Stimulated activated CD8-positive, alpha-beta memory T cell treated with anti-CD3 and anti-CD28 coated beads, Interleukin-15, amount 100 ng/mL, for 48 hours (primary cell): Measurements from ENCODE around the gene MED9.

Experiments used
- DNase-seq, 2 donors: peaks; one replicate each; pipeline ENCODE4 v3.0.0-alpha.2; 2020; ENCODE audit warnings: low read depth in 2 of 2

The MED9 gene

GRCh38 chr17:17504341-17505140 lies 27.7 kb downstream of the MED9 start:
- no peak for DNase-seq

GRCh38 chr17:17505151-17505550 lies 28.4 kb downstream of the MED9 start:
- no peak for DNase-seq

DNA sequence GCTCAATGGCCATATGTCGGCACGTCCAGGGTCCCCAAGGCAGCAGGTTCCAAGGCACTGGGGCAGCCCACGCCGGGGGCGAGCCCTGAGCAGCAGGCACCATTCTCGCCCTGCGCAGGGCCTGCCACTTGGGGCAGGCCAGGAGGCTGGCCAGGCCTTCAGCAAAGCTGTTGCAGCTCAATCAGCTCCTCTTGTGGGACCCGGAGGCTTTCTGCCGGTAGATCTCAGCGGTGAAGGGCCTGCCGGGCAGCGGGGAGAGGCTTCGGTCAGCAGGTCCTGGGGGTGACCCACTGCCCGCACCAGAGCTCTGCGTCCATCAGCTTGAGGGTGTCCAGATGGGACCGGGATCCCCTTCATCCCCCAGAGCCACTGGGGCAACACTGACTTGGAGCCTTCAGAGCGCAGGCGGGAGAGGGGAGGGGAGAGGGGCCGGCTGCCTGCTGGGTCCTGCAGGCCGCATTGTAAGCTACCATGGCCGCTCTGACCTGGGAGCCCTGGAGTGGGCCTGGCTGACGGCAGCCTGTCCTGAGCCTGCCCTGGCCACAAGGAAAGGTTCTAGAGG lies 28.9 kb downstream of the MED9 start:
- DNase-seq: no peak

GRCh38 chr17:17506181-17506741 lies 29.5 kb downstream of the MED9 start:
- no peak for DNase-seq

GRCh38 chr17:17506893-17507464 lies 30.2 kb downstream of the MED9 start:
- no peak for DNase-seq

- no peak for DNase-seq
Measured at GRCh38 chr17:17507465-17508011, 30.7 kb downstream of the MED9 start.

- DNase-seq: no peak
Measured at GRCh38 chr17:17508019-17508535, 31.3 kb downstream of the MED9 start.

- DNase-seq: no peak
Measured at GRCh38 chr17:17508646-17509591, 32.1 kb downstream of the MED9 start.

- DNase-seq: no peak
Measured at GRCh38 chr17:17509601-17510425, 33.0 kb downstream of the MED9 start.

DNA sequence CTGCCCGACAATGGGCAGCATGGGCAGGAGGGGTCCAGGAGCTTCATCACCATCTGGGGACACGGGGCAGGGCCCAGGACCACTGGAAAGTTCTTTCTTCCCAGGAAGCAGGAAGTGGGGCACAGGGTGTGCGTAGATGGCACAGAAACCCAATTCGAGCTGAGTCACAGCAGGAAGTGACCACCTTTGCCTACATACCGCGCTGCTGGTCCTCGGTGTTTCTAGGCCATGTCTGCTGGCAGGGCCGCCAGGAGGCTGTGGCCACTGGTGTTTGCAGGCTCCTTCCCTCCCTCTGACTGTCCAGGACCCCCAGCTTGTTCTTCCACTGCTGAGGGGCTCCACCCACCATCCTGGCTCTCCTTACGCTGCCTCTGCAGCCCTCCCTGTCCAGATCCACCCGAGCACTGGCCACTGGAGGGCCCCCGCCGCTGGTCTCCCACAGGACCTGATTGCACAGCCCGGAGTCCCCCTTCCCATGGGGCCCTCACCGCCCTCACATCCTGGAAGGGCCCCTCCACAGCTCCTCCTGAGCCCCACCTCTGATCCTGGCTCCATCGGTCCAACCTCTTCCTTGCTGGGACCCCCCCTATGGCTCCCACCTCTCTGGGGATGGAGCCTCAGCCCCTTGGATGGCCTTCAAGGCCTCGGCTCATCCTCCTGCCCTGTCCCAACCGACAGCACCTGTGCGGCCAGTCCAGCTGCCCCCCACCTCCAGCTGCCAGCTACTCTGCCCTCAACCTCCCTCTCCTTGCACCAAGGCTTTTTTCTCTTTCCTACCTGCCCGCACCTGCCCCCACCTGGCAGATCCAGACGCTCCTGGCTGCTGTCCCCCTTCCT lies 33.9 kb downstream of the MED9 start:
- no peak for DNase-seq

DNA sequence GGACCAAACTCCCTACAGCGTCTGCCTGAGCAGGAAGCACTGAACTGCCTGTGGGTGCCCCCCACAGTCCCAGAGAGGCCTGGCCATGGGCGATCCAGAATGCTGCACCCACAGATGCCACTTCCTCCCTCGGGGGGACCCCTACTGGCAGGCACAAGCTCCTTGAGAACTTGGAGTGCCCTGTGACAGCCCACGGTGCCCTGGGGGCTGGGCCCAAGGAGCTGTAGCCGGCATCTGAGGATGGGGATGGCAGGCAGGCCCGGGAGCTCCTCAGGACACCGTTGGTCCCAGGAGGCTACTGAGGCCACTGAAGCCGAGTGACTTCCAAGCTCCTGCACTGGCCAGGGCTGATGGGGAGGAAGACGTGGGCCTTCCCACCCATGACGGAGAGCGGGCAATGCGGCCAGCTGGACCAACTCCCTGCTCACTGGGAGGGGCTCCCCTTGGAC lies 34.5 kb downstream of the MED9 start:
- DNase-seq: no peak

DNA sequence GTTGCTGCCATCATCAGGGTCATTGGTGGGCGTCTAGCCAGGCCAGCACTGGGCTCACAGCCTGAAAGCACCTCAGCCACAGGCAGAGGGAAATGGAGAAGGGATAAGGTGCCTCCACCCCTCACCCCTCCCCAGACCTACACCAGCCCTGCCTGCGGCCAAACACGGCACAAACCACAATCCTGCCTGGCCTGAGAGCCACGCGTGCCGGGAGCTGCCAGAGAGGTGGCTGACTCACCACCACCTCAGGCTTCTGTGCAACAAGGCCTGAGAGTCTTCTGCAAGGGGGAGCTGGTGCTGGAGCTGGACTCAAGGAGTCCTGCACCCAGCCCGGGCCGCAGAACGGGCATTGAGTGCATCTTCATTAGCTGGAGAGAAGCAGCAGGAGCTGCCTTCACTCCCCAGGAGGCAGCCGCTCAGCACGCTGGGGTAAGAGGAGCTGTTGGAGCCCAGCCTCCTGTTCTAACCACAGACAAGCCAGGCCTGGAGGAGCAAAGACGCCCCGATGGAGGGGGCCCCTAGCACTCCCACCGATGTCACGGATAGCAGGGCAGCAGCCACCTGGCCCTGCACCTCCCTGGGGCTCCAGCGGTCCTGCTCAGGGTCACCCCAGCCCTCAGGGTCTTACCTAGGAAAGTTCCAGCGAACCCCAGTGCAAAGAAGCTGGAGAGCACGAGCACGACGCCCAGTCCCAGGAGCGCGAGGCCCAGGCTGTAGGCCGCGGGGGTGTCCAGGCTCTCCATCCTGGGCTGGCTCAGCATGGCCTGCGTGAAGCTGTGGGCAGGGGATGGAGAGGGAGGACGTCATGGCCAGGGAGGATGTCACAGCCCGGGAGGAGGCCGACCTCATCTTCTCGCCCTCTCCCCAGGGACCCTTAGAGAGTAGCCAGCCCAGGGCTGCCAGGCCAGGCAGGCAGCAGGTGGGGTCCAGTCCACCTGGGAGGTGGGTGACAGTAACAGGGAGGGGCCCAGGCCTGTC lies 35.4 kb downstream of the MED9 start:
- DNase-seq: no peak

DNA sequence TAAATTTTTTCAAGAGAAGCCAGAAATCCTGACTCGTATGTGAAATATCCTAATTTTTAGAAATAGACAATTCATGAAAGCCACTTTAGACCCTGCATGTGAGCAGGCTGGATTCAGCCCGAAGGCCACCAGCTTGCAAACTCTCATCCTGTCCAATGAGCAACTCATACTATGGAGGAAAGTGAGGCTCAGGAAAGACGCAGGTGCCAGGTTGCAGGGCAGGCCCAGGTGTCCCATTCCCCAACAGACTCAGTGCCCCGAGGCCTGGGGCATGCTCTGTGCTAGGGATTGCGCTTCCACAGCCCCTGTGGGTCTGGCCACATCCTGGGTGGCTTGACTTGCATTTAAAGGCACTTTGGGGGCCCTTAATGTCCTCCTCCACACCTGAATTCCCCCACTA lies 36.1 kb downstream of the MED9 start:
- no peak for DNase-seq

DNA sequence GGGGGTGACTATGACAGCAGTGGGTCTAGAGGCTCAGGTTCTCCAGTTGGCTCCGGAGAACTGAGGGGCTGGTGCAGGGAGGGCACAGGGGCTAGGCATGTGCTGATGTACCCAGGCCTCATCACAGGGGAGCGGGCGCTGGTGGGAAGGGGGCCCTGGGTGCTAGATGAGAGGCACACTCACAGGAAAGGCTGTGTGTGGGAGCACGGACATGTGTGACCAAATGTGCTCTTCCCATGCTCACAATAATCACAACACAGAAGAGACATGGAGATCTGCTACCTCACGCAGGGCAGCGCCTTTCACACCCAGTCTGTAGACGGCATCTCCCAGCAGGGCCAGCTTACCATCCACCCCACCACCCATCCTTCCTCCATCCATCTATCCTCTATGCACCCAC lies 36.8 kb downstream of the MED9 start:
- DNase-seq: no peak

GRCh38 chr17:17514361-17514992 lies 37.7 kb downstream of the MED9 start:
- no peak for DNase-seq

DNA sequence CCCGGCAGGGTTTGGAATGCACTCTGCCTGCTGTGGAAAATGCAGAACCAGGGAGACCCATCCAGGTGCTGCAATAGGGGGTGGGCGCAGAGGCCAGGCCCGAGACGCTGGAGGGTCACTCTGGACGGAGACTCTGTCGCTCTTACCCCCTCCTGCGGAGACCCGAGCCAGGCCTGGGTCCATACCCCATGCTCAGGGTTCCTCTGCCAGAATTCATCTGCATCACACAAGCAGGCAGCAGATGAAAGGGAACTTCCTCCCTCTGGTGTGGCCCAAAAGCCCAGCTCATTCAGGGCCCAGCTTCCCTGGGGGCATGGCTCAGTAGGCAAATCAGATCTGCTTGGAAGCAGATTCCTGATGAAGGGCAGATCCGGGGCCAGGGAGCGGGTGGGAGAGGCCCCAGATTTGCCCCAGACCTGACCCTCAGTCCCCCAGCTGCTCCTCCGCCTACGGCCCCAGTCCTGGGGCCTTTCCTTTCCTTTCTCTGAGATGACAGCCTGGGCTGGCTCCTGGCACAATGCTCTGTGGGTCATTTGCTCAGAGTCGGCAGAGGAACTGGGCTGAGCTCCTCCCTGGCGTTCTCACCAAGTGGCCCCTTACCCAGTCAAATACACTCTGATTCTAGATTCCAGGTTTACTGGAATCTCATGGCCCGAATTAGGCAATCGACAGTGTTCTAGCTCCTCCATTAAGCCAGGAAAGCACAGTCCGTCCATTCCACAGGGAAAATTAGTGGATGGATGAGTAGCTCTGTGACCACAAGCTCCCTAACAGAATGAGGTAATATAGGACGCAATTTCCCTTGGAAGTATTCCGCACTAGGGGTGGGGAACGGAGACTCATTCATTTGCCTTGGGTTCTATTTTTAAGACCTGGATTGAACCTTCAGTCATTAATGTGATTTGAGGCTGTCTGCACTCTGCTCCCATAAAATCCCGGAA lies 38.5 kb downstream of the MED9 start:
- no peak for DNase-seq
